GM19467 (cell line): ENCODE measurements around the gene NPAS3.

Experiments
- ATAC-seq: cut with Tn5 transposase; IDR thresholded peaks from one replicate; pipeline ENCODE4 v1.9.1; 2021; ENCODE audit warnings: mild to moderate bottlenecking, moderate library complexity; ENCODE audit not compliant: unreplicated experiment

Gene NPAS3

DNA sequence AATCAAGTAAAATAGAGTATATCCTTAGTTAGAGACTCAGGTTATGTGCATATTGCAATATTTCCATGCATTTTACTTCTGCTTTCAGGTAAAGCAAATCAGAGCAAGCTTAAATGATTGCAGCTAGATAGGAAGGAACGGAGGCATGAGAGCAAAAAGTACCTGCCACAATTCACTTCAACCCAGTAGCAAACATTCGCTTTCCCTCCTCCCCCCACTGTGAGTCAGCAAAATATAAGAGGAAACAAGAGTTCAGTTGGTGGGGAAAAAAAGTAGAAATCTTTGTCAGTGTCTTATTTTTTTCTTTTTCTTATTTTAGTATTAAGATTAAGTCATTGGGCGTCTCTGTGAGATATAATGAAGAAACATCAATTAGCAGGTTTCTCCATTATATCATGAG, 475.4 kb downstream of the NPAS3 start:
- no peak for ATAC-seq

DNA sequence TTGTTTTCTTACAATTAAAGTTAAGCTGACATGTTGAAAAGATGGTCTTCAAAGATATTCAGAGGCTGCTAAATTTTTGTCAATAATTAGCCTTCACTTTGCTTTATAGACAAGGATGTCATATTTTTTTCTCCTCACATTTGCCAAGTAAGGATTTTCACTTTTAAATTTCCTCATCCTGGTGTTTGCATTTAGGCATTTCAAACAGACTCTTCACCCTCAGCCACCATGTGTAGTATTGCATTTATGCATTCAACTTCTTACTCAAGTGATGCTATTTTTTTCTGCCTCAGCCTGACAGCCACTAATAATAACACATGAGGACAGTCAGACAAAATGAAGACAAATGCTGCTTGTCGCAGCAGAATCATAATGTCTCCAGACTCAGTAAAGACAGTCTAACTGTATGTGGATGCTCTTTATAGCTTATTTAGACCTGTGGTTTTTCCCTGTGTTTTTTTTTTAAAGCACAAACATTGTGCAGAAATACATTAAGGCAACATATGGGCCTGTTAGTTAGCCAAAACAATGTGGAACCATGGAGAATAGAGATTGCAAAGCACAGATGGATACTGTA, 481.5 kb downstream of the NPAS3 start:
- no peak for ATAC-seq

DNA sequence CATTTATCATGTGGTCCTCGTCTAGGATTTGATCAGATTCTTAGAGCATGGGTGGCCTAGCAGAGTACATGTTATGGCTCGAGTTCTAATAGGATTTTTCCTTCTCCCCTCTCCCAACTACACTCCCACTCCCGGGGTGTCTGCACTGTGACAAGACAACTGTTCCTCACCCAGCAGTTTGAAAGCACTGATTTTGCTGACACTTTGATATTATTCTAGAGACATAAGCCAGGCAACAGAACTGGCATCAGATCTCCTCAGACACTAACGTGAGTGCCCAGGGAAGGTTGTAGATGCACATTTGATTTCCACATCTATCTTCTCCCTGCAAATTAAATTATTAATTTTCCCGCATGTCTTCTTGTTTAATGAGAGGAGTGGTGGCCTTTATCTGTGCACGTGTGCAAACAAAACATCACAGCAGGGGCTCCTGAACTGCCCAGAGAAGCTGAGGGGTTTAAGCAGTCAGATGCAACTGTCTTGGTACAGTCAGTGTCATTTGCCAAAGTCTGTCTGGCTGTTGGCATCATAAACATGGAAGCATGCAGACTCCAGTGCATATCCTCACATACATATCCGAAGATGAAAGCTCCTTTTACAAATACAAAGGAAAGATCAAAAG, 491.8 kb downstream of the NPAS3 start:
- ATAC-seq: no peak

DNA sequence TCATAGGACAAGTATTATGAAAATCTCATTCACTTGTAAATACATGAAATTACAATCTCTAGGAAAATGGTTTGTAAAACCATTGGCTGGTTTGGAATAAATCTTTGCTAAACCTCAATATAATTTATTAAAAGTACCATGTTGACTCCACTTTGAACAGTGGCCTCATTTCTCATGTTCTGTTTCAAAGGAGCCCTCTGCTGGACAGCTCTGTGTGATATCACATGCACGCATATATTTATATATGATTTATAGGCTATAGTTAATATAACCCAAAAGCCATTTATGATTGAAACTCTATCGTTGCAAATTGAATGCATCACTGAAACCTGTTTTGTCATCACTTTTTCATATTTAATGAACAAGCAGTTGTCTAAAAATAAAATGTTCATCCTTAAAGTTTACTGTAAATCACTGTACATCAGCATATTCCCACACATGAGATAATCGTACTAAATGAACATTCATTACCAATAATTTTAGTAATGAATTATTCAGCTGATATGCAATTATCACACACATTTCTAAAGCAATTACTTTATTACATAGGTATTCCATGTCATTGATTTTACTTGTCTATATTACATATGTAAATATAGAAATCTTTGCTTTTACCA, 493.8 kb downstream of the NPAS3 start:
- no peak for ATAC-seq

DNA sequence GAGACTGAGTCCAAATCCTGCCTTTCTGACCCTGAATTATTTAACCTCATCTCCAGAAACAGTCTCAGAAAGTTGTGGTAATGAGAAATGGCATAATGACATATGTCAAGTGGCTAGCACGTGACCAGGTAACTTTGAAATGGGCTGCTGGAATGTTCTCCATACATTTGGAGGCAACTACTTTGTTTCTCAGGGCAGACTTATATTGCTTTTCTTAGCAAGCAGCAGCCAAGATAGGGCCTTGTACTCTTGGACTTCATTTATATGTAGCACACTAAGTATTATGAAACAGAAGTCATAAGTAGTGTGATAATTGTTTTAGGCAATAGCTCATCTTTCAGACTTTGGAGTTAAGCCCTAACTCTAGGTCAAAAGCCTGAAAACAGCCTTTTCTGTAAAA, 494.7 kb downstream of the NPAS3 start:
- ATAC-seq: no peak

DNA sequence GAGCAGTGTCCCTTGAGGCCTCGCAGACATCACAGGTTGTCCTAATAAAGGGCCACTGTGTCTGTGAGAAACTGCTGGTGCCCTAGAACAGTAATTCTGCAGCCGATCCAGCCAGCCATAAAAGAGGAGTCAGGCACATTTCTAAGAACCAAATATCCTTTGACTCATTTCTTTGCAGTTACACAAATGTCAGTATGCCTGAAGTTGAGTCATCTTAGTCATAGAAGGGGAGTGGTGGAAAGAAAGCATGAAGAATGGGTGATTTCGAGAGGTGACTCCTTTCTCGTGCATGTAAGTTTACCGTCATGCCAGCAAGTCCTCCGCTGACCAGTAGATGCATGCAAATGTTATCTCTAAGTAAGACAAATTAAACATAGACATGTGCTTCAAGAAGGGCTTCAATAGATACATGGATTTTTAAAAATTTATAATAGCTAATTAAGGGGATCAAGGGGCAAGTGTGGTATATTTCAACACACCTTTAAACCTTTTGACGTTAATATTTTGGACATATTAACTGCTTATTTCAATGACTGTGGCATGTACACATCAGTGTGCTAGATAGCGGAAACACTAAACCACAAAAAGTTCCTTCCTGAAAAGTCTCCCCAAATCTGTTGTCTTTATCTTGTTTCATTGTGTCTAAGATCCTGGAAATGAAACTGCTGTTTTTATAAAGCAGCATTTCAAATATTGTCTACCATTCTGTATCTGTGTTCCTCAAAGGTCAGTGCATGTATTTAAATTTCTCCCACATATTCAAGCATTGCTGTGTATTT, 497.4 kb downstream of the NPAS3 start:
- no peak for ATAC-seq

DNA sequence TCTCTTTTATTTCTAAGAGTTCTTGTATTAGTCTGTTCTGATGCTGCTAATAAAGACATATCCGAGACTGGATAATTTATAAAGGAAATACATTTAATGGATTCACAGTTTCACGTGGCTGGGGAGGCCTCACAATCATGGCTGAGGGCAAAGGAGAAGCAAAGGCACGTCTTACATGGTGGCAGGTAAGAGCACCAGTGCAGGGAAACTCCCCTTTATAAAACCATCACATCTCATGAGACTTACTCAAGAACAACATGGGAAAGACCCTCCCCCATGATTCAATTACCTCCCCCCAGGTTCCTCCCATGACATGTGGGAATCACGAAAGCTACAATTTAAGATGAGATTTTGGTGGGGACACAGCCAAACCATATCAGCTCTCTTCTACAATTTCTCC, 503.0 kb downstream of the NPAS3 start:
- ATAC-seq: no peak

DNA sequence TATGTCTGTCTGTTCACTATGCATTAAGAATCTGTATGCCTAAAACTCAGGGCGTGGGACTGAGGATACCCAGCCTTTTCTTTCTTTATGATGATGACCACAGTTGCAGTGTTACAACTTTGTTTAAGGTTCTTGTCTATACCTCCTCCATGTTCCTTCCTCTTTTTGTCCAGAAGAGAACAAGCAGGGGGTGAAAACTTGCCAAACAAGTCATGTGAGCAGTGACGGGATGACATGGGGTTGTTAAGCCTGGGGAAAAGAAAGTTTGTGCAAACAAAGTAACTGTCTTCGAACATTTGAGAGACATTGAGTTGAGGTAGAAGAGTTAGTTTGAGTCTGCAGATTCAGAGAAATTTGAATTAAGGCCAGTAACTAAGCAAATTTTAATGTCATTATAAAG, 505.5 kb downstream of the NPAS3 start:
- no peak for ATAC-seq

DNA sequence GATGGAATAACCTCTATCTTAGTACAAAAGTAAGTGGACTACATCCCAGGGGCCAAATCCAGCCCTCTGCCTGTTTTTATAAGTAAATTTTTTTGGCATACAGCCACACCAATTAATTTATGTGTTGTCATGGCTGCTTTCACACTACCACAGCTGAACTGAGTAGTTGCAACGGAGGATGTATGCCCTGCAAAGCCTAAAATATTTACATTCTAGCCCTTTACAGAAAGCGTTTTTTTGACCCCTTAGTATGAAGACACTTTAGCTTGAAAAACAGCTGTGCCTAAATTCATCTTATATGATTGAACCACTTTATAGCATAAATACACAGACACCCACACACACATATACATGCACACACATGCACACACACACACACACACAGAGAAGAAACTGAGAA, 510.6 kb downstream of the NPAS3 start:
- no peak for ATAC-seq

DNA sequence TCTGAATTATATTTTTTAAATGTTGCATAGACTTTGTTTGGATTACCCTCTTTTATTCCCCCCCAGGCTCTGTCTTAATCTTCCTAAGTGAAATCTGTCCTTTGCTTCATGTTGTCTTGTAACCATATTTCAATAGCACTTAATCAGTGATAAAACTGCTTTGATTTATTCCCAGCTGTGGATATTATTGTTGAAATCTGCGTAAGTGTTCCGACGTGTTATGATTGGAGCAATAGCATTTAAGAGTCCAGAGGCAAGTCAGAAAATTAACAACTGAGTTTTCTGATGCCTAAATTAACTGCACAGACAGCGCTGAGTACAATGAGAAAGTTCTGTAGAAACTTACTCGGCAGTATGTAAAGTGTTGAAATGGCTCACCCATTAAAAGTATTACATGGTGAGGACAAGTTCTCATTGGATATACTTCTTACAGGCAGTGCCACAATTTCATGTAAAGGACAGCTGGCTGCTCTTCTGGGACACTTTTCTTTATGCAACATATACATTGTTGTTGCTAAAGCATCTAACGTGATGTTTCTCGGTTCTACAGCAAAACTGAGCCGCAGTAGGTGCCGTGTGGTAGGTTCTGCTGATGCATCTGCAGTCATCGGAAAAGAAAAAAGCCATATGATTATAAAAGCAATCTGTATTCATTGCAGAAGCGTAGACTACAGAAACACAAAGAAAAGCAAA, 511.2 kb downstream of the NPAS3 start:
- ATAC-seq: no peak

DNA sequence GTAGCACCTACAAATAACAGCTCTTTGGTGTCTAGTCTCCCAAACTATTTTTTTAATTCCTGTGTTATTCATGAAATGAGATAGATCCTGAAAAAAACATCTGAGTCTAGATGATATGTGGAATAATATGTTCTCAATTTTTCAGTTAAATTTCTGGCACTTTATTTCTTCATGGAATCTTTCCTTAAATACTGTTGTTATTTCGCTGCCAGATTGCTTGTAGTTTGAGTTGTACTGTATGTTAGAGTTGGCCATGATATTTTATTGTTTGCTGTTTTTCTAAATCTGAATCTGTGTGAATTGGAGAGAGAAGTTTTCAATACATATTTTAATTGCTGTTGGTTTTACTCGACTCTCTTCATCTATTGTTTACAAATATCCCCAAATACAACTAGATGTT, 511.7 kb downstream of the NPAS3 start:
- no peak for ATAC-seq

DNA sequence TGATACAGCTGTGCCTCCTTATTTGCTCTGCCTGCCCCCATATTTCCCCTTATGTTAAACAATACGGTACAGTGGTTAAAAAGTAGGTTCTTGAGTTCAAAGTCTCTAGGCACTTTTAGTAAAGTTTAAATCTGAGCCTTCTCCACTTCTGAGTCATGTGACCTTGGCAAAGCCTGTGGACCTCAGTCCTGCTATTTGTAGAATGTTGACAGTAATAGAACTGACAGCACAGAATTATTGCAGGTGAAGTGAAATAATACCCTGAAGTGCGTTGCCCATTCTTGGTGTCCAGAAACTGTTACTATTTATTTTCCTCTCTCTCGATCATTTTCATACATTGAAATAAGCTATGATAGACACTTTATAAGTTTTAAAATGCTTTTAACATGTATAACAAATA, 512.5 kb downstream of the NPAS3 start:
- ATAC-seq: no peak

DNA sequence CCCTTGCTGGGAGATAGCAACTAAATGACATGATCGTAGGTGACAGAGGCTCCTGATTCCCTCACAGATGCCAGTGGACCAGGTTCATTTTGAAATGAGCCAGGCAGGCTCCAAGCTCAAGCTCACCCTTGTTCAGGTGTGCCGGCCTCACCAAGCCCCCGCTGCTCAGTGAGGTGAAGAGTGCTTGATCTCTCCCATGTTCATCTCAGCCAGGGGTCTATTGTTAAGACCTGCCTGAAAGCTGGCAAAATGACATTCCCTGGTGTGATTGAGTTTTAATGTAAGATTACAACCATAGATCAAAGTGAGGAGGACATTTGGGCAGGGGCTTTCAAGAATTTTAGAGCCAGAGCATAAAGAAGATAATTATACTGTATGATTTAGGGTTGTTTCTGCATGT, 514.3 kb downstream of the NPAS3 start:
- no peak for ATAC-seq

DNA sequence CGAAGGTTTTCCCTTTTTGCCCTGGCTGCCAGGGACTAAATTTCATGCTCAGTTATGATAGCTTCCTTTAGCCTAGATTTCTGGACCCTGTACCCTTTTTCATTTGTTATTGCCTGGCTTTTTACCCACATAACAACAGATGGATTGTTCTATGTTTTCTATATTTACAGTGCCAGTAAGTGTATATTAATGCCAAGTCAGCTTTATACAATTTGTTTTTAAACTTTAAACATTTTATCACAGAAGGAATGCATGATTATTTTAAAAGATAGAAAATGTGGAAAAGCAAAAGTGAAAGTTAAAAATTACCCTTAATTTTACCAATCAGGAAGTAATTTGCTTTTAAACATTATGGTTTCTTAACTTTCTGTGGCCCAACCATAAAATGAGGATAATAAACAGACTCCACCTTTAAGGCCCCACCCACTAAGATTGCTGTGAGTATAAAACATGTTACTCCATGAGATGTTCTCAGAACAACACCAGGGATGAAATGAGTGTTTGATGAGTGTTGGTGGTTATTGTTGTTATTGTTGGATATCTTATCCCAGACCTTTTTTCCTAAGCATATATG, 515.4 kb downstream of the NPAS3 start:
- ATAC-seq: no peak

DNA sequence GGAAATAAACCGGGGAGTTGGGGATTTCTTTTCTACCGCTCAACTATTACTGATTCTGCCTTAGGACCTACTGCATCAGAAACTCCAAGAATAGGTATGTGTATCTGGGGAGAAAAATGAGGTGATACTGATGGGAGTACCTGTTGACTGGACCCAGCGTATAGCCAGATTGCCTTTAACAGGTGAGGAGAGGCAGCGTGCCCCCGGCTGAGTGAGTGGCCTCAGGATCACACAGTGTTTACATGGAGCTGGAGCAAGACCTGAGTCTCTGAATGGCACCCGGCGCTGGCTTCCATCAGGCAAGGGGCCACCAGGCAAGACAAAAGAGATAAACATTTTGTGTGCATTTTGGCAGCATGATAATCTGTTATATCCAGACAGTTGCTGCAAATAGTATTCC, 516.0 kb downstream of the NPAS3 start:
- no peak for ATAC-seq

DNA sequence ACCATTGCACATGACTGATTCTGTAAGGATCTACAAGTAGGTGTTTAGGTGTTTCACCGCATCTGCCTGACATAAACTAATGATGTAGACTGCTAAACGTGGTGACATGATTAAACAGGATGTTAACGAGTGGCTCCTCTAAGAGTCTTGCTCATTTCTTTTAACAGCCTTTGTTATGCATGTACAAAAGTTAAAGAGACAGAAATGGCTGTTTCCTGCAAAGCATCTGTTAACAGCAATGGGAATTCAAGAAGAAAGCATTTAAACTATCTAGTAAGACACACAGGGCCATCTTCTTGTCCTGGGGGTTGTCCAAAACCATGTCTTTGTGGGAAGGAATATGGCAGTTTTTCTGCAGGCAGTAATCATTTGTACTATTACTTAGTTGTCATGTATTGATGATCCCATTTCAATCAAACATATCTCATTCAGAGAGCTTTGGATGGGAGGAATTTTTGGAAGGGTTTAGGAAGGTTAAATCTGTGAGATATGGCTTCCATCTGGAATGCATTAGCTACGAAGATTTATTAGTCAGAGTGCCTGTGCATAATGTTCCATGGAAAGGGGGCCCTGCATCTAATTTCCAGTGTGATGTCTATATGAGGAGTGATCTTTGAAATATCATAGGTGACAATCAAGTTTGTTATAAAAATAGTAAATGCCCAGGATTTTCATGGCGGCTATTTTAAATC, 517.1 kb downstream of the NPAS3 start:
- no peak for ATAC-seq

DNA sequence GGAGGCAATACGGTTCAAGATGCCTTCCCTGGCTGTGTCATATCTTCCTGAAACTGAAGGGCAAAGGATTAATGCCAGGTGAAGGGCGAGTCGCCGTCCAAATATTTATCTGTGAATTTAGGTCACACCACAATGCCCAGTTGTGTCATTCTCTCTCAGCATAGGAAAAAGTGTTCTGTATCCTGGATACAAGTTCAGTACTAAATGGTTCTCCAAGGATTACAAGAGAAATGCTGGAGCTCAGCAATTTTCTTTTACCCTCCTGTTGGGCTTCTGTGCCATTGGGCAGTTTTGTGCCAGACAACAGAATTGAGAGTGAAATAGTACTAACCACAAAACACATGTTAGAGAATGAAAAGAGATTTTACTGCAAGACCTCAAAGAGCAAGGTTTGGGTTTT, 518.3 kb downstream of the NPAS3 start:
- ATAC-seq: no peak

DNA sequence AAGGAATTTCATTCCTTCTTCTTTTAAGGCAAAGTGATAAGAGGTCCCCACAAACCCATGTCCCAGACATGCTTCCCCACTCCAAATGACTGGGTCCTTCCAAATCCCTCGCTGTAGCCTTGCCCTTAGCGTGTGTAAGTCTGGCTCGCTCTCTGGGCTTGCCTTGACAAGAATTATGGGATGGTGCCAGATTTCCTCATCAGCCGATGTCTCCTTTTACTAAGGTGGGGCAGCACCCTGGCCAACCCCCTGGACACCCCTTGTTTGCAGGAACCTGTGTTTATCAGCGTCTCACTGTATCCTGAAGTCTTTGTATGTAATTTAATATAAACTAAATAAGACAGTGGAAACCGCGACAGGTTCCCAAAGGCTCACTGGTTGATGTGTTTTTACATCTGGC, 518.9 kb downstream of the NPAS3 start:
- ATAC-seq: no peak

DNA sequence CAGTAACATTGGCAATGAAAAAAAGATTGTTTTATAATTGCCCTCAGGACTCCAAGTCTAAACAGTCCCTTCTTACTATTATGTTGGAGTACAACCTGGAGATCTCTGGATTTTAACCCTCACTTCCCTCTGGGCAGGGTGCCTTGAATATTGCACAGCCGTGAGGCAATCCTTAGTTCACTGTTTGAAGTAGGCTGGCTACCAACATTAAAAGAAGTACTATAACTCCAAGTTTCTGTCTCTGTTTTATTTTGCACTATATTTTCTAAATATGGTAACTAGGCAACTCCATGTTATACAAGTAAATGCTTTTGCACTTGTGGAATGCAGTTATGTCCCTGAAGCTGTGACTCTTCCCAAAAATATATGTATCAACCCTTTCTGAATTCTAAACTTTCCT, 521.5 kb downstream of the NPAS3 start:
- no peak for ATAC-seq

DNA sequence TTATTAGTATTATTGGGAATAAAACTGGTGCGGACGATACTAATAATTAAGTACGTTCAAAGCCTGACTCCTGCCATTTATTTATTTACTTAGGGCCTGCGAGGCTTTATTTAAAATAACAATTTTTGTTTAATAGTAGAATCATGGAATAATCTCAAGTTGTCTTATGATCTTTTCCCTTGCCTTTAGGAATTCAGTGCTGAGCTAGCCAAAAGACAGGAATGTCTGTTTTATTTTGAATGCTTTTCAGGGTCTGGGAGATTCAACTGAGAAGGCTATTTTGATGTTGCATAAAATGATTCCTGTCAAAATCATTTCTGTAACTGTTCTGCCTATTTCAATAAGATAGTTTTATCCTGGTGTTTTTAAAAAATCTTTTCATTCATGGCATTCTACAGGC, 522.4 kb downstream of the NPAS3 start:
- no peak for ATAC-seq

DNA sequence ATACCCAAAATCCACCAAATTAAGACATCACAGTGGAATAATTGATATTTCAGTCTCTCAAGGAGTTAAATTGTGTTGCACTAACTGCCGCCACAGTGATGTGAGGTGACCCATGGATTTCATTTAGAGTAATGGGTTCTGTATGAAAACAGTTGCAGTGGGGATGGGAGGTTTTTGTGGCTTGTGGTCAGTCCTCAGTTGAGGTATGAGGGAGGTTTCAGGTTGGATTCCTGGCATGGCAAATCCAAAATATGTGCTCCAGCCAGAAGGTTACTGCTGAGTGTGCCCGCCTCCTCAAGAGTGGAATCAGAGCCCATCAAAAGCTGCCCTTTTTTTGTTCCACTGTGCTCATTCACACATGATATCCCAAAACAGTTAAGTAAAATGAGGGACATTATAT, 525.1 kb downstream of the NPAS3 start:
- no peak for ATAC-seq
